ENCODE measurements around the gene CHMP4B. TPM values are rescaled to one million over a fixed set of nuclear protein-coding genes. Genes with fewer than 3 reads are reported as not detected.
A peak's percentile ranks its signal among the peaks of the same experiment; 100 is the strongest.

Gene CHMP4B
- total RNA-seq, 1 donor from 2014 or later, result 97.2 TPM

DNA sequence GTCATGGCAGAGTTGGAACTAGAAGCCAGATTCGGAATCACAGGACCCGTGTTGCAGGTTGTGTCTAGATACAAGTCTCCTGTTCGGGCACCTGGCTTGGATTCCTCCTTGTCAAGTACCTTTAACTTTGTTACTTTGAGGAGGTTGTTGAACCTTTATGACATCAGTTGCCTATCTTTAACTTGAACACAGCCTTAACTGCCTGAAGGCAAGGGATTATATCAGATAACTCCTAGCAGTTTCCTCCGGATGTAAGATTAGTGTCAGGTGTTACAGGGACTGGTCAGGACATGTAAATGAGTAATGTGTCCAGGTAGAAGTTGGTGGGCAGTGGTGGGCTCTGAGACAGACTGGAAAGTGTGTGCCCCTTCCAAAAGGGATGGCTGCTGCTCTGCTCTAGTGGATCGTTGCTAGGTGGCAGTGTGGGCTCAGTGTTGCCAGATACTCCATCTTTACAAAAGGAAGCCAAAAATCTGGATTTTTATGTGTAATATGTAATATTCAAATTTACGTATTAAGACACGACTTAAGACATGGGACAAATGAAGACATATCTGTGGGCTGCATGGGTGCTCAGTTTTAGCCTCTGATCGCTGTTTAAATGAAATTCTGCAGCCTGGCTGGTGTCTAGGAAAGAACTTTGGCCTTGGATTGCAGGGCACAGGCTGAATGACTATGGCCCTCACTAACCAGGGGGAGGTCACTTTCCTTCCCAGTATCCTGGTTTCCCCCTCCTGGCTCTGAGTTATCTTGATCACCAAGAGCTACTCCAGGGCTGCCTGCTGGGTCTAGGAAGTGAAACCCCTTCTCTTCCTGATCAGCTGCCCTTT lies 27.1 kb downstream of the CHMP4B start:
- TF ChIP-seq, protein P1, sequence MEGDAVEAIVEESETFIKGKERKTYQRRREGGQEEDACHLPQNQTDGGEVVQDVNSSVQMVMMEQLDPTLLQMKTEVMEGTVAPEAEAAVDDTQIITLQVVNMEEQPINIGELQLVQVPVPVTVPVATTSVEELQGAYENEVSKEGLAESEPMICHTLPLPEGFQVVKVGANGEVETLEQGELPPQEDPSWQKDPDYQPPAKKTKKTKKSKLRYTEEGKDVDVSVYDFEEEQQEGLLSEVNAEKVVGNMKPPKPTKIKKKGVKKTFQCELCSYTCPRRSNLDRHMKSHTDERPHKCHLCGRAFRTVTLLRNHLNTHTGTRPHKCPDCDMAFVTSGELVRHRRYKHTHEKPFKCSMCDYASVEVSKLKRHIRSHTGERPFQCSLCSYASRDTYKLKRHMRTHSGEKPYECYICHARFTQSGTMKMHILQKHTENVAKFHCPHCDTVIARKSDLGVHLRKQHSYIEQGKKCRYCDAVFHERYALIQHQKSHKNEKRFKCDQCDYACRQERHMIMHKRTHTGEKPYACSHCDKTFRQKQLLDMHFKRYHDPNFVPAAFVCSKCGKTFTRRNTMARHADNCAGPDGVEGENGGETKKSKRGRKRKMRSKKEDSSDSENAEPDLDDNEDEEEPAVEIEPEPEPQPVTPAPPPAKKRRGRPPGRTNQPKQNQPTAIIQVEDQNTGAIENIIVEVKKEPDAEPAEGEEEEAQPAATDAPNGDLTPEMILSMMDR (conservative IDR thresholded peaks at IDR 0.05), result peak; percentile 27
- peaks cover 52% of the 10 kb centered on the region for H3K4me1 Mint-ChIP-seq
- no peak for DNase-seq (ENCODE audit: low read depth, low spot score)
- no peaks in the 10 kb centered on the region for H3K27me3 Mint-ChIP-seq (ENCODE audit: low read depth)
- no peaks in the 10 kb centered on the region for H3K9me3 Mint-ChIP-seq
- H3K36me3 Mint-ChIP-seq (ENCODE audit: low read depth), result peaks cover 7% of the 10 kb centered on the region
- no peak overlapping the region for H3K4me3 Mint-ChIP-seq
- H3K27ac Mint-ChIP-seq (ENCODE audit: unreplicated experiment), result no peak overlapping the region

DNA sequence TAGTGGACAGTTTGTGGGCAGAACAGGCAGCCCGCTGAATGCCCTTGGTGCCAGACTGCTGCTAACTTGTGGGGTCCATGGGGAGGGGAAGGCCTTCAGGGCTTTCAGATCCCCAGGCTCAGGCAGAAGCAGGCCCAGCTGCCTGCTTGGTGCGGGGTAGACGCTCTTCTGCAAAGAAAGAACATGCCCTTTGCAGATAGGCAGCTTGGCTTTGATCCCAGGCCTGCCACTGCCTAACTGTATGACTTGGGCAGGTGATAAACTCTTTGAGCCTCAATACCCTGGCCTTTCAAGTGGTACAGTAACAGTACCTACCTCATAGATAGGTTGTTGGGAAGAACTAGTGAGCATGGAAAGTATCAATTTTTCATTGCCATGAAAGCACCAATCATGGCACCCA lies 28.4 kb downstream of the CHMP4B start:
- no peak for DNase-seq (ENCODE audit: low read depth, low spot score)
- no peaks in the 10 kb centered on the region for H3K27me3 Mint-ChIP-seq (ENCODE audit: low read depth)
- H3K36me3 Mint-ChIP-seq (ENCODE audit: low read depth), result peaks cover 7% of the 10 kb centered on the region
- H3K4me1 Mint-ChIP-seq, result peaks cover 52% of the 10 kb centered on the region
- H3K9me3 Mint-ChIP-seq, result no peaks in the 10 kb centered on the region
- no peak overlapping the region for H3K27ac Mint-ChIP-seq (ENCODE audit: unreplicated experiment)
- TF ChIP-seq, protein P1 (conservative IDR thresholded peaks at IDR 0.05), result no peak
- H3K4me3 Mint-ChIP-seq, result no peak overlapping the region

DNA sequence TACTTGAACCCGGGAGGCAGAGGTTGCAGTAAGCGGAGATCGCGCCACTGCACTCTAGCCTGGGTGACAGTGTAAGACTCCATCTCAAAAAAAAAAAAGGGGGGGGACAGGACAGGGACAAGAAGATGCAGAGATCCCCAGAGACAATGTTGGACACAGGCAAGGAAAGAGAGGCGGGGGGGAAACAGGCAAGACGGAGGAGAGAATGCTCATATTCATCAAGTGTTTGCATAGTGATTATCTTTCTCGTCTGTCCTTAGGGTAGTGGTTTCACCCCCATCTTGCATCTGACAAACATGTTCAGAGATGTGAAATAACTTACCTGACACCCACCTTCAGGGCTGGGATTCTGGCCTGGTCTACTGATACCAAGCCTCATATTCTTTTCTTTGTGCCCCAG lies 29.0 kb downstream of the CHMP4B start:
- Mint-ChIP-seq H3K27ac (ENCODE audit: unreplicated experiment) (no peak overlapping the region), H3K9me3 (no peaks in the 10 kb centered on the region), H3K27me3 (ENCODE audit: low read depth) (no peaks in the 10 kb centered on the region), H3K4me1 (peaks cover 52% of the 10 kb centered on the region), H3K36me3 (ENCODE audit: low read depth) (peaks cover 5% of the 10 kb centered on the region), H3K4me3 (no peak overlapping the region)
- DNase-seq (ENCODE audit: low read depth, low spot score), result no peak
- TF ChIP-seq, protein P1 (conservative IDR thresholded peaks at IDR 0.05), result no peak

DNA sequence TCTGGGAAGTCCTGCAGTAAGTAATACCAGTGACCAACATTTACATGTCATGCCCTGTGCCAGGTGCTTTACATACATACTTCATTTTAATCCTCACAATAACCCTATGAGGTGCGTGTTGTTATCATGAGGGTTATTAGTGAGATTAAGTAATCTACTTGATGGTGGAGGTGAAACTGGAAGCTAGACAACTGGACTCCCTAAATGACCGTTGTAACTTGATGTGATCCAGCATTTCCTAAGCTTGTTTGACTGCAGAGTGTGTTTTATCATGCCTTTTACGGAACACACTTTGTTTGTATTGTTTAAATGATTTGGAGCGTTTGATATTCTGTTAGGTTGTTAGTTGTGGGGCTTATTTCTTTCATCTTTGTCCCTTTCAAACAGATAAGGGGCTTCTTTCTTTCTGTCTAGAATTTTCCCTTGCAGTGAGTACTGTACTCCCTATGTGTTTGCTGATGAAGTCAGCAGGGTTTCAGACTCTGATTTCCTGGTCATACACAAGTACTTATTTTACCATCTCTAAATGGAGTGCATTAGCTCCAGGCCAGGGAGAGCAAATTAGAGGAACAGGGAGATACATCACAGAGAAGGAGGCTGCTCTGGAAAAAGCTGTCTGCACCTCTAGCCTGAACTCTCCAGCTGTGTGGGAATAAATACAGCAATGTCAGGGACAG lies 29.7 kb downstream of the CHMP4B start:
- Mint-ChIP-seq H3K4me1 (peaks cover 52% of the 10 kb centered on the region), H3K27me3 (ENCODE audit: low read depth) (no peaks in the 10 kb centered on the region), H3K4me3 (no peak overlapping the region), H3K36me3 (ENCODE audit: low read depth) (no peaks in the 10 kb centered on the region), H3K9me3 (no peaks in the 10 kb centered on the region), H3K27ac (ENCODE audit: unreplicated experiment) (peak overlapping the region; percentile 24)
- TF ChIP-seq, protein P1 (conservative IDR thresholded peaks at IDR 0.05), result no peak
- no peak for DNase-seq (ENCODE audit: low read depth, low spot score)

DNA sequence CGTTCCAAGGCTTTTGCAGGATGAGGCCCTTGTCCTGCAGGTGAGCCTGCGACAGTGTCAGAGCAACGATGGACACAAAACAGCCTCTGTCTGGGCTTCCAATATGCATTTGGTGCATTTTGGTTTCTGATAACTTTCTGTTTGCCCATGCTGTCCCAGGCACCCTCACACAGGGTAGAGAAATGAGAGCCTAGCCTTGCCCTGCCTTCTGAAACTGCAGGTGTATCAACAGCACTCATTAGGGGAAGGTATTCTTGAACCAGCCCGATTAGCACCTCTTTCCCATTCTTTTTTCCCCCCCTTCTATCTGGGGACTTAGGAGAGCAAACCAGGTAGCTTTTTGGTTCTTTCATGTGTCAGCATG lies 30.3 kb downstream of the CHMP4B start:
- Mint-ChIP-seq H3K27ac (ENCODE audit: unreplicated experiment) (no peak overlapping the region), H3K4me1 (peaks cover 56% of the 10 kb centered on the region), H3K9me3 (no peaks in the 10 kb centered on the region), H3K27me3 (ENCODE audit: low read depth) (no peaks in the 10 kb centered on the region), H3K36me3 (ENCODE audit: low read depth) (no peaks in the 10 kb centered on the region), H3K4me3 (no peak overlapping the region)
- no peak for DNase-seq (ENCODE audit: low read depth, low spot score)
- TF ChIP-seq, protein P1 (conservative IDR thresholded peaks at IDR 0.05), result no peak

All from neural crest cell (in vitro differentiated cells).